Sigmoid colon (tissue), 7 donors: ENCODE results near the gene CDK16. TPM values are rescaled to one million over a fixed set of nuclear protein-coding genes. Genes with fewer than 3 reads are reported as not detected.

Source experiments
- DNase-seq: peaks from one replicate; pipeline ENCODE4 v3.0.0-alpha.2; 2019
- H3K27ac ChIP-seq, 4 donors: fragments of 200-600 bp; sonication (generic); one replicate each; pipeline ENCODE4 v1.5.1; 2016 to 2019; ENCODE audit warnings: mild to moderate bottlenecking in 1 of 4
- H3K27me3 ChIP-seq, 3 donors: fragments of 200-600 bp; sonication (generic); one replicate each; pipeline ENCODE4 v1.5.1; 2019; ENCODE audit warnings: mild to moderate bottlenecking in 1 of 3
- H3K36me3 ChIP-seq, 4 donors: fragments of 200-600 bp; sonication (generic); one replicate each; pipeline ENCODE4 v1.5.1; 2016 to 2019
- H3K4me1 ChIP-seq, 4 donors: fragments of 200-600 bp; sonication (generic); one replicate each; pipeline ENCODE4 v1.5.1; 2017 to 2019
- H3K4me3 ChIP-seq, 4 donors: fragments of 200-600 bp; sonication (generic); one replicate each; pipeline ENCODE4 v1.5.1; 2017 to 2019; ENCODE audit warnings: mild to moderate bottlenecking in 2 of 4, moderate library complexity in 1 of 4
- H3K9me3 ChIP-seq, 4 donors: fragments of 200-600 bp in 3 of 4; sonication (generic) in 3 of 4; one replicate each; pipeline versions ENCODE4 v1.5.1 to v1.6.1; 2013 to 2019
- EP300 ChIP-seq, 4 donors: sonication (generic); formaldehyde crosslinking; IDR thresholded peaks; one replicate each; pipeline ENCODE4 v1.6.1; 2017; ENCODE audit warnings: antibody characterized with exemption in 4 of 4
- POLR2A ChIP-seq, 2 donors: fragments of 450-650 bp; IDR thresholded peaks; one replicate each; pipeline ENCODE4 v1.6.1; 2016; ENCODE audit warnings: antibody characterized with exemption in 2 of 2, mild to moderate bottlenecking in 2 of 2, moderate library complexity in 2 of 2
- POLR2AphosphoS5 ChIP-seq, 4 donors: sonication (generic); formaldehyde crosslinking; IDR thresholded peaks; one replicate each; pipeline ENCODE4 v1.6.1; 2017; ENCODE audit warnings: antibody characterized with exemption in 4 of 4
- WGBS, 2 donors: extraction: QIAGEN DNeasy Blood & Tissue Kit; methylation state at CpG; one replicate each; pipeline ENCODE4 v1.1.7; 2013; 5-methylcytosine and 5-hydroxymethylcytosine counted together
- intact Hi-C: fragments of 100-400 bp; cut with DNase I; formaldehyde crosslinking; loops from one replicate; pipeline ENCODE4 v1.15.1; 2023
- polyA plus RNA-seq, 3 donors: library from polyadenylated mRNA; stranded (reverse); fragments of 200-250 nt; gene quantifications; one replicate each; pipeline ENCODE4 v1.2.3, GENCODE V29; 2013
- total RNA-seq, 4 donors: library from RNA; depleted of rRNA; stranded (reverse); fragments of >200 nt; gene quantifications; one replicate each; pipeline ENCODE4 v1.1.0, GENCODE V29; 2016
- TF ChIP-seq, protein P1 (sequence below), 4 experiments: fragments of 450-650 bp in 3 of 4; fragments of 200-600 bp in 1 of 4; IDR thresholded peaks; one replicate each; pipeline ENCODE4 v1.5.1; 2016 to 2019; ENCODE audit warnings: antibody characterized with exemption in 4 of 4, mild to moderate bottlenecking in 3 of 4, moderate library complexity in 2 of 4
- donor health status: healthy with polysubstance abuse.
- donor health status: Bipolar disorder and iron deficiency.
- donor health status: healthy.

The CDK16 gene
- total and polyA plus RNA-seq, 7 donors, result 35.4 to 64.6 (median 46.3) TPM

DNA sequence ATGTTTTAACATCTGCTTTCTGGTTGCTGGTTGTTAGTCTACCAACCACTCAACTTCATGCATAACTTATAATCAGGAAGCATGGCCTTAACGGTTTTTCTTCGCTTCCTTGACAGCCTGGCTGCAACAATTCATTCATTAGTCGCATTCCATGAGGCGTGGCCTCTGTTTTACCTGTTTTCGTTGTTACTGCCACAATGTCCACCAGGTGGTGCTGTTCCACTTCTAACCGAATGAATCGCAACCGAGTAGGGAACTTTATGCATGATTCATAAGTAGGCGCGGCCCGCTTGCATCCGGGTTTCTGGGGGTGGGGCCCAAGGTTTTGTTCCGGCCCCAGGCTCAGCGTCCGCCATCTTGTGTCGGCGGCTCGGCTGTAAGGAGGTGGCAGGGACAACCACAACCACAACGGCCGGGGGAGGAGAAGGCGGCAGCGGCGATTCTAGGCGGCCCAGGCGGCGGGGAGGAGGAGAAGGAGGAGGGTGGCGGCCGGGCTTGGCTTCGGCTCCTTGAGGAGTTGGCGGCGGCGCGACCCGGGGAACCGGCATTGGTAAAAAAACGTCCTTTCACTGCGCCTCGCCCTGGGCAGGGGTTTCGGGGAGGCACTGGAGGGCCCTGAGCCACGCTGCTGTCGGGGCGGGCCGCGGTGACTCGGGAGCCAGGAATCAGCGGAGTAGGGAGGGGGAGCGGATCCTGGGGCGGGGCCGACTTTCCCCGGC is 24.8 kb upstream of the CDK16 start, which contains the start of gene UBA1:
TSS of gene UBA1 (plus strand) at position 355 of the 719 bp plus-strand sequence. CDS start 4,974 bp downstream, outside the sequence.
- TF ChIP-seq, protein P1, sequence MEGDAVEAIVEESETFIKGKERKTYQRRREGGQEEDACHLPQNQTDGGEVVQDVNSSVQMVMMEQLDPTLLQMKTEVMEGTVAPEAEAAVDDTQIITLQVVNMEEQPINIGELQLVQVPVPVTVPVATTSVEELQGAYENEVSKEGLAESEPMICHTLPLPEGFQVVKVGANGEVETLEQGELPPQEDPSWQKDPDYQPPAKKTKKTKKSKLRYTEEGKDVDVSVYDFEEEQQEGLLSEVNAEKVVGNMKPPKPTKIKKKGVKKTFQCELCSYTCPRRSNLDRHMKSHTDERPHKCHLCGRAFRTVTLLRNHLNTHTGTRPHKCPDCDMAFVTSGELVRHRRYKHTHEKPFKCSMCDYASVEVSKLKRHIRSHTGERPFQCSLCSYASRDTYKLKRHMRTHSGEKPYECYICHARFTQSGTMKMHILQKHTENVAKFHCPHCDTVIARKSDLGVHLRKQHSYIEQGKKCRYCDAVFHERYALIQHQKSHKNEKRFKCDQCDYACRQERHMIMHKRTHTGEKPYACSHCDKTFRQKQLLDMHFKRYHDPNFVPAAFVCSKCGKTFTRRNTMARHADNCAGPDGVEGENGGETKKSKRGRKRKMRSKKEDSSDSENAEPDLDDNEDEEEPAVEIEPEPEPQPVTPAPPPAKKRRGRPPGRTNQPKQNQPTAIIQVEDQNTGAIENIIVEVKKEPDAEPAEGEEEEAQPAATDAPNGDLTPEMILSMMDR (IDR thresholded peaks at IDR 0.05), result peak; percentile 48 to 90 (median 77)
- peak; percentile 77 to 84 (median 84) for TF ChIP-seq POLR2AphosphoS5 (IDR thresholded peaks at IDR 0.05)
- TF ChIP-seq POLR2A (IDR thresholded peaks at IDR 0.05), result peak; percentile 58 to 60
- no peak for TF ChIP-seq EP300 (IDR thresholded peaks at IDR 0.05)
- H3K27me3 ChIP-seq, result no peaks in the 10 kb centered on the region
- H3K36me3 ChIP-seq, result peaks cover 0 to 5% (median 2%) of the 10 kb centered on the region in 4 donors
- peak within 1 kb of the TSS; percentile 95 to 98 (median 96) for H3K27ac ChIP-seq
- intact Hi-C loops, result loop anchor here (1.0 to 5.0 kb wide), 4 partner anchors 23 to 330 kb away; no protein-coding TSS in a partner anchor
- peak within 1 kb of the TSS; percentile 70 to 99 (median 82) for H3K4me3 ChIP-seq
- WGBS, 2 donors, result 1% methylated on average over 50 of the region's 50 CpGs
- no peaks in the 10 kb centered on the region for H3K9me3 ChIP-seq
- DNase-seq, result peak; percentile 98
- peaks cover 0 to 56% (median 43%) of the 10 kb centered on the region in 4 donors for H3K4me1 ChIP-seq

DNA sequence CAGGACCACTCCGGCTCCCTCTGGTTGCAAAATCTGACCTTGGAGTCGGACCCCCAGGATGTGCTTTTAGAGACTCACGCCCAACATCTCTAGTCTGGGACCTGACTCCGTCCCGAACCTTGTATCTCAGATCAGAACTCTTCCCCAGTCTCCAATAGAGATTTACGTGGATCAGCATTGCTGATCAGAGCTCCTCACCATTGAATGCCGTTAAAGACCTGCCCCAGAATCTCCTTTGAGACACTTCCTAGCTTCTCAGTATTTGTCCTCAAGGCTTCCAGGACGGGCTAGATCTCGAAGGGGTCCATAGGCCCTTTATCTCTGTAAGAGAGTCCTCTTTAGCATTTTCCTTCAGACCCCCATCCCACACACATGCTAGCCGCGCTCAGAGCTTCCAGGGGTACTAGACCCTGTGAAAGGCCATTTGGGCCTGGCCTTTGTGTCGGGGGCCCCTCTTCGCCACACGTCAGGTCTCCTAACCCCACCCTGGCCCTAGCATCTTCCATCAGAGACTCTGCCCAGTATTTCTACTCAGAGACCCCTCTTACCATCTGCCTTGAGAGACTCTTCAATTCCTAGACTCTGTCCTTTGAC is 24.2 kb upstream of the CDK16 start:
- Histone ChIP-seq H3K4me1 (peaks cover 0 to 56% (median 43%) of the 10 kb centered on the region in 4 donors), H3K9me3 (no peaks in the 10 kb centered on the region), H3K27ac (peak overlapping the region; percentile 95 to 98 (median 96)), H3K27me3 (no peaks in the 10 kb centered on the region), H3K36me3 (peaks cover 2 to 11% (median 9%) of the 10 kb centered on the region in 4 donors), H3K4me3 (peak overlapping the region; percentile 70 to 99 (median 82))
- DNase-seq, result no peak
- no peak for TF ChIP-seq POLR2AphosphoS5 (IDR thresholded peaks at IDR 0.05)
- TF ChIP-seq, protein P1 (IDR thresholded peaks at IDR 0.05), result no peak
- intact Hi-C loops, result loop anchor here (1.0 to 5.0 kb wide), 2 partner anchors 22 to 168 kb away; no protein-coding TSS in a partner anchor
- 6 to 7% methylated on average over 14 of the region's 14 CpGs for WGBS, 2 donors

DNA sequence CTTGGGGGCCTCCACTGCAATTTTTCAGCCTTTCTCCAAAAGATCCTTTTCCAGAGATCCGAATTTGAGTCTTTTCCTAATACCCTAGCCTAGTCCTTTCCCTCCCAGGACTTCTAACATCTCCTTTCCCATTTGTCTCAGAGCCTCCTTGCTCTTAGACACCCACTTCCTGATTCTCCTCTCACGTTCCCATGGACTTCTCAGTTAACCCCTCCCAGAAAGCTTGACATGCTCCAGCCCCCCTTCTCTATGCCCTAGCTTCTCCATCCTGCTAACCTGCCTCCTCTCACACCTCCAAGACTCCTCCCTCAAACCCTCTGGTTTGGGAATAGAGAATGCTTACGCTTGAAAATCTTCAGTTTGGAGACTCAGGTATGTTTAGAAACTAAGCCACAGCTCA is 22.4 kb upstream of the CDK16 start:
- Histone ChIP-seq H3K36me3 (peaks cover 19 to 28% (median 26%) of the 10 kb centered on the region in 4 donors), H3K4me3 (peak overlapping the region in 1 of 4 donors; percentile 70), H3K27ac (peak overlapping the region in 1 of 4 donors; percentile 21), H3K4me1 (peaks cover 0 to 58% (median 41%) of the 10 kb centered on the region in 4 donors), H3K27me3 (no peaks in the 10 kb centered on the region), H3K9me3 (no peaks in the 10 kb centered on the region)
- intact Hi-C loops, result no loop called here
- 52 to 53% methylated on average over 3 of the region's 3 CpGs for WGBS, 2 donors
- TF ChIP-seq, protein P1 (IDR thresholded peaks at IDR 0.05), result no peak
- no peak for TF ChIP-seq POLR2AphosphoS5 (IDR thresholded peaks at IDR 0.05)
- TF ChIP-seq POLR2A (IDR thresholded peaks at IDR 0.05), result no peak
- TF ChIP-seq EP300 (IDR thresholded peaks at IDR 0.05), result no peak
- DNase-seq, result no peak

DNA sequence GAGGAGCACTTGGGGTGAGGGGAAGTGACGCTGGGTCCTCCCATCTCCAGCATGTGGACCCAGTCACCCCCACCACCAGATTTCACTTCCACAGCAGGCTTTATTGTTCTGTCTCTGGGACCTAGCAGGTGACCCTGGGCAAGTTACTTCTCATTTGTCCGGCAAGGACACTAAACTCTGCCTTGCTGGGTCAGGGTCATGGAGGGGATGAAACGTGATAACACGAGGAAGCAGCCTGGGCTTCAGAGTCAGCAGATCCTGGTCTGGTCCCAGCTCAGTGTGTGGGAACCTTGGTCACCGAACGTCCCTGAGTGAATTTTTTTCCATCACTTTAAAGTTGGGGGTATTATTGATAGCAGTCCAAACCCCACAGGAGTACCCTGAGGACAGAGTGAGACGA is 21.0 kb upstream of the CDK16 start:
- H3K27ac ChIP-seq, result peak overlapping the region in 1 of 4 donors; percentile 62
- peaks cover 0 to 58% (median 36%) of the 10 kb centered on the region in 4 donors for H3K4me1 ChIP-seq
- 71 to 74% methylated on average over 7 of the region's 7 CpGs for WGBS, 2 donors
- intact Hi-C loops, result no loop called here
- no peak overlapping the region for H3K4me3 ChIP-seq
- DNase-seq, result no peak
- H3K36me3 ChIP-seq, result peaks cover 28 to 42% (median 40%) of the 10 kb centered on the region in 4 donors
- no peaks in the 10 kb centered on the region for H3K9me3 ChIP-seq
- no peak for TF ChIP-seq POLR2A (IDR thresholded peaks at IDR 0.05)
- TF ChIP-seq POLR2AphosphoS5 (IDR thresholded peaks at IDR 0.05), result no peak
- TF ChIP-seq, protein P1 (IDR thresholded peaks at IDR 0.05), result no peak
- TF ChIP-seq EP300 (IDR thresholded peaks at IDR 0.05), result no peak
- H3K27me3 ChIP-seq, result no peaks in the 10 kb centered on the region
